C1 segment of cervical spinal cord (tissue), 14 donors: Measurements from ENCODE around the gene GANC.

Experiments
- DNase-seq, 14 donors: peaks; one replicate each; lab custom pipeline; 2025; lab: John Stamatoyannopoulos, UW

The GANC gene

DNA sequence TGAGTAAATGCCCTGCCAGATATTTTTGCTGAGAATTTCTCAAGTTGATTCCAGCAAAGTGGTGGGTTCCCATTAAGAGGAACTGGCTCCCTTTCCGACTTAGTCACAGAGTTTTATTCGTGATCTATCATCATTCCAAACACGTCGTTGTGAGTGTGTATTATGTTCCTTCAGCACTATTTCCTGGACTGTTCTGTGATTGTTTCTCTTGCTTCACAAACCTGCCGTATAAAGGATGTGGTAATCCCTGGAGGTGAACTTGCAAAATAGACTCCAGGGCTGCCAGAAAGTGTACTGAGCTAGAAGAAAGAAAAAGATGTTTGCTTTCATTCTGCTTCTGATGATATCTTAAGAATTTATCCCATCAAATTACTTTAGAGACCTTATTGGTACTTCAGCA is 71.8 kb downstream of the GANC start:
- no peak for DNase-seq

DNA sequence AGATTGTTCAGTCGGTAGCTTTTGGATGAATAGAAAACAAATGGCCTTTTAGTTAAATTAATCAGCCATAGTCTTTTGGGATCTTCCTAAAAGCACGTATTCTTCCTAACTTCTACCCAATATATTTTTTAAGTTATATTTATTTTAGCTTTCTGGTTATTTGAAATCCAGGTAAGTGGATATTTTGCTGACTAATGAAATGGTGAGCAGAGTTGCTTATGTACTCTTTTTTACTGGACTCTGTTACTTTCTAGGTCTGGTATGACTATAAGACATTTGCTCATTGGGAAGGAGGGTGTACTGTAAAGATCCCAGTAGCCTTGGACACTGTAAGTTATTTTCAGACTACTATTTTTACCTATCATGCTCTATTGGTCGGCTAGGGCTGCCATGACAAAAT is 72.5 kb downstream of the GANC start:
- no peak for DNase-seq

DNA sequence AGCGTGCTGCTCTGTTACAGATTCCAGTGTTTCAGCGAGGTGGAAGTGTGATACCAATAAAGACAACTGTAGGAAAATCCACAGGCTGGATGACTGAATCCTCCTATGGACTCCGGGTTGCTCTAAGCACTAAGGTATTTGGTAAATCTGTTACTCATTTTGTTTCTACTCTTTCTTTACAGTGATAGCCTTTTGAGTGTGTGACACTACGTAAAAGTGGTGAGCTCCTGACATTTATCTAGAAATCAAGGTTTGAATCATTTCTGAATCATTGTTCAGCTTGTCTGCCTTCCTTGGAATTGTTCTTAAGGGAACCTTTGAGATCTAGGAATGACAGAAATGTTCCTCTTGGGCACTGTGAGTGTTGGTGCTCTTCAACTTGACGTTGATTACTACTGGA is 75.1 kb downstream of the GANC start:
- DNase-seq = no peak

DNA sequence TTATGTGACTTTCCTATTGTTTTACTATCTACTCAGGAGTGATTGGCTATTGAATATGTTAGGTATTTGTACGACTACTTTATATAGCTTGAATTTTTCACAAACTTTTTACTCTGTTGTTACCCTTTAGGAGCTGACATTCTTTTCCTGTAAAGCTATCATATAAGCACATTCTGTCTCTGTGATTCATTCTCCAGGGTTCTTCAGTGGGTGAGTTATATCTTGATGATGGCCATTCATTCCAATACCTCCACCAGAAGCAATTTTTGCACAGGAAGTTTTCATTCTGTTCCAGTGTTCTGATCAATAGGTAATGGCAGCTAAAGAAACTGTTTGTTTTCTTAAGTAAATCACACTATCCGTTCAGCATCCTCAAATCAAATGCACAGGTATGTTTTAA is 76.2 kb downstream of the GANC start:
- no peak for DNase-seq

DNA sequence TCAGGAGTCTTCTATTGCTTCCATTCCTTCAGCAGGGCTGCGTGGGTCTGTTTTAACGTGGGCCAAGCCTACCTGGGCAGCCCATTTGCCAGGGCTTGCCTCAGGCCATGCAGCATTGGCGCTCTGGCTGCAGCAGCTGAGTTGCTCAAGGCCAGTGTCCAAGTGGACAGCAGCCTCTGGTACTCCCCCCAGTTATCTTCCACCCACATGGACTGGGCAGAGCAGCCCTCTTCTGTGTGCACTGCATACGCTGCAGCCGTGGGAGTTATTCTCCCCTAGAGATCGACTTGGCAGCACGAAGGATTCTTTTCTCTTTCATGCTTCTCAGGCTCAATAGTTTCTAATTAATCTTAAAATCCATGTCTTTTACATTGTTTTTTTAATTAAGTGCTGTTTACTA is 79.4 kb downstream of the GANC start:
- DNase-seq = no peak

DNA sequence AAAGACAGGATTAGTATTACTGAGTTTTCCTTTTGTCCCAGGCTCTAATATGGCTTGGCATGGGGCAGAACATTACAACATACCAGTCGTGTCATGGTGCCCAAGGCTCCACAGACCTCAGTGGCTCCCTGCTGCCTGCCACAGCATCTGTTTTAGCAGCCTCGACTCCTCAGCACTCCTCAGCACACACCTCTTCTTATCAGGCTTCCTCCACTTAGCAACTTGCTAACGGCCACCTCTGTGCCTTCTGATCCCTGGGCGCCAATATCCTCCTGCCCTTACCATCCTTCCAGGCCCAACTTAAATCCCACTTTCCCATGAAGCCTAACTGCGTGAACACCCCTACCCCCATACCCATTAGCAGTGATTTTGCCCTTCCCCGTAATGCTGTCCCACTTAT is 80.1 kb downstream of the GANC start:
- DNase-seq = no peak

DNA sequence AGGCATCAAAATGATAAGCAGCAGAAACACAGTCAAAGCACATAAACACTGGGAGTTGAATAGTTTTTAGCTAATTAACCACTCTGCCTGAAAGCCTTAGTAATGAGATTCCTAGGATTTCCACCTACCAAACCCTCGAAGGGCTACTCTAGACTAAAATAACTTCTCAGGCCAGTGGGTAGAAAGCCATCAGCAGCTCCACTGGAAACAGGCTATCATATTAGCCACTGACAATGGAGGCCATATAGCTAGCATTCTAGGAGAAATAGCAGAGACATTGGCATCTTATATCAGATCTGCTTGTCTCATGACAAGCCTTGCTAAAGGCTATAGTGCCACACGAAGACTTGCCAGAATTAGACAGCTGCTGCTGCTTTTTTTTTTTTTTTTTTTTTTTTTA is 81.8 kb downstream of the GANC start:
- no peak for DNase-seq

DNA sequence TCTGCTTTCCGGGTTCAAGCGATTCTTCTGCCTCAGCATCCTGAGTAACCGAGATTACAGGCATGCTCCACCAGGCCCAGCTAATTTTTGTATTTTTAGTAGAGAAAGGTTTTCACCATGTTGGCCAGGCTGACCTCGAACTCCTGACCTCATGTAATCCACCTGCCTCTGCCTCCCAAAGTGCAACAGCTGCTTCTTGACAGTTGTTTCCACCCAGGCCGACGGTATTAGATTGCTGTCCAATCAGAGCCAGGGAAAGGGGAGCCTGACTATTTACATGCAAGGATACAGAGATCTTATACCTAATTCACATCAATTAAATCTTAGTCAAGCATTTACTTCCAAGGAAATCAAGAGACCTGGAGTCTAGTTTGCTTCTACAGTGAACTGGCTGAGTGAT is 82.3 kb downstream of the GANC start:
- no peak for DNase-seq

DNA sequence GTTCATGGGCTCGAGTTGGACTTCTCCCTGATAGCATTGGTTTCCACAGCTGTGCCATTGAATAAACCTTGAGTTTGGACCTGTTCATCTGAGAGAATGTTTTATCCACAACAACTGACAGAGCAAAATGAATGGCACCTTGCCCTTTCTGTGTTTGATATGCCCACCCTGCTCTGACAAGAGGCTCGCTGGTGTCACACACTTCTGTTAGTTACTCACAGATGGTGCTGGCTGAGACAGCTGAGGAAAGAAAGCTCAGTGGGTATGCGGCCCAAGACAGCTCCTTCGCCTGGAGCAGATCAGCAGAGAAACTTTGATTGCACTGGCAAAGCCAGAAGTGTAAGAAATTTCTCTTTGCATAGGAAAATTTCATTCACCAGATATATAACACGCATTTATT is 83.8 kb downstream of the GANC start:
- no peak for DNase-seq

DNA sequence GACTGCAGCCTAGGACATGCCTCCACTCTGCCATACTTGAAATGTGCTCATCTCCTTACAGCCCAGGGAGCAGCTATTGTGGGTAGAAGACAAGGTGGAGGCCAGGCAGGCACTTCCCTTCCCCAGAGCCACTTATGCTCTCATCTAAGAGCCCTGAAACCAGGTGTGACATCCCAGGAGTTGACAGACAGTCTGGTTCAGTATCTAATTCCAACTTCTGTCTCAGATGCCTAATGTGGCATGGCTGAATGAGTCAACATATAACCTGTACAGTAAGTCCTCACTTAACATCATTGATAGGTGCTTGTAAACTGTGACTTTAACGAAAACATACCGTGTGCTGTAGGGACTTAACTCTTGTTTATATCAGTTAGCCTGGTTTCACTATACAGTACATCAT is 85.1 kb downstream of the GANC start:
- no peak for DNase-seq

DNA sequence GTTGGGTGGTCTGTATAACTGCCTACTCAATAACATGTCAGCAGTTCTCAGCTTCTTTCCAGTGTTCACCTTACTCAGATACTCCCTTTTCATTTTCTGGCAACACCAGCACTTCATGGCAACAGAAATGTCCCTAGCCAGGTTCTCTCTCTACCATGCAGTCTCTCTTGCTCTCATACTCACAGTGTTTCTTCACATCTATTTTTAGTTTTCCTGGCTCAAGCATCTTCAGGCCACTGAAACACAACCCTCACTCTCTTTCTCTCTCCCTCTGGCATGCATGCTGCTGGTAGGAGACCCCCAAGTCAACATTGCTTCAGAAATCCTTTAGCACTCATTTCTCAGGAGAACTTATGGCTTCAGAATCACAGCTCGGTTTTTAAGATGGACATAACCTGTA is 86.2 kb downstream of the GANC start, which contains the start of gene CAPN3:
CAPN3 (plus strand) TSS at position 253 of the 400 bp plus-strand sequence. CDS start 305 bp downstream, outside the sequence.
- DNase-seq = no peak

DNA sequence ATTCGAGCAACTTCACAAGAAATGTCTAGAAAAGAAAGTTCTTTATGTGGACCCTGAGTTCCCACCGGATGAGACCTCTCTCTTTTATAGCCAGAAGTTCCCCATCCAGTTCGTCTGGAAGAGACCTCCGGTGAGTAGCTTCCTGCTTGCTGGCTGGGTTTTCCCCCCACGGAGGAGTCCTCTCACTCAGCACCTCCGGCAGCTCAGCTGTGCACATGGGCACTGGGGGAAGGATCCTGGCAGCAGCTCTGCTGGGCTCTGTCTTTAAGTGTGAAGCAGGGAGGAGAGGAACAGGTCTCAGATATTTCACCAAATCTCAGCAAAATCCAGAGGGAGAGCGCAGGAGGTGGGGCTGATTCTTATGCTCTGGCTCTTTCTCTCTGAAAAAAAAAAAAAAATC is 87.0 kb downstream of the GANC start:
- no peak for DNase-seq

DNA sequence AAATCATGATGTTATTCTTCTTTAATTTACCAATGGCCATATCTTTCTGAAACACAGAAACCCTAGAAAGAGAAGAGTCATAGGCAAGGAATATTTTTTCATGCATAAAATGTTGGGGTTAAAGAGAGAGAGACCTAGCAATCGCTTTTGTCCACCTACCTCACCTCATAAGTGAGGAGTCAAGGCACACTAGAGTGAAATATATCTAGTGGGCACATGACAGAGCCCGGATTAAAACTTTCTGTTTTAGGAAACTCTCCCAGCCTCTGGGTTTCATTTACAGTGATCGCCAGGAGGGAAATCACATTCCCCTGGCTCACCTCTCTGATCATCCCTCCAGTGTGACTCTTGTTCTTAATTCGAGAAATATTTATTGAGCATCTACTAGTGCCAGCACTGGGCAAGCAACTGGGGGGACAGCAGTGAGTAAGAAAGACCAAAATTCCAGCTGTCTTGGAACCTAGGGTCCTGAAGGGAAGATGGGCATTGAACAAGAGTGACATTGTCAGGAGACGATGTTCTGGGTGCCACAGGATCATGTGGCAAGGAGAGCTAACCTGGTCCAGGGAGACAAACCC is 87.6 kb downstream of the GANC start:
- no peak for DNase-seq

DNA sequence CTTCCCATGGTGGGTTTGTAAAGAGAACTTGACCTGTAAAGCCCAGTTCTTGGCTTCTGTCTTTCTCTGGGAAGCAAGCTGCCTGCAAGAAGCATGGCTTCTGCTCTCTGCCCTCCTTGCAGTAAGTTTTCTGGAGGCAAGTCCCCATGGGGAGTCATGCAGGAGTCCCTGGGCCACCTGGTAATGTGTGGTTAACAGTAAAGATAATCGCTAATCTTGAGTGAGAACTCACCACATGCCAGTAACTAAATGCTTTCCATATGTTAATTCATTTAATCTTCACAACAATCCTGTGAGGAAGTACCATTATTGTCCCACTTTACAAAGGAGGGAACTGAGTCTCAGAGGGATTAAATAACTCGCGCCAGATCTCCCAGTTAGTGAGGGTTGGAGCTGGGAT is 90.5 kb downstream of the GANC start:
- DNase-seq = no peak

DNA sequence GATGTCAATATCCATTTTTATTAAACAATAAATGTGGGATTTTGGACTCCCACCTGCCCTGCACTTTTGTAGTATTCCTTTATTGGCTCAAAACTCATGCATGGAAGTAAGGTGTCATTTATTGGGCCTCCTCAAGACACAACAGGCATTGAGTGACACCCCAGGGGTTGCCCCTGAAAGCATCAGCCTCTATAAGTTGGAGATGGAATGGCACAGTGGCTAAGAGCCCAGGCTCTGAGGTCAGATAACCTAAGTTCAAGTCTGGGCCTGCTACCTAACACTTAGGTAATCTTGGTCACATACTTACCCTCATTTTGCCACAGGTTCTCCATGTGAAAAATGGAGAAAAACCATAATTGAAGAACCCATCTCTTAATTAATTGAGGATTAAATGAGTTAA is 90.9 kb downstream of the GANC start:
- DNase-seq = no peak

DNA sequence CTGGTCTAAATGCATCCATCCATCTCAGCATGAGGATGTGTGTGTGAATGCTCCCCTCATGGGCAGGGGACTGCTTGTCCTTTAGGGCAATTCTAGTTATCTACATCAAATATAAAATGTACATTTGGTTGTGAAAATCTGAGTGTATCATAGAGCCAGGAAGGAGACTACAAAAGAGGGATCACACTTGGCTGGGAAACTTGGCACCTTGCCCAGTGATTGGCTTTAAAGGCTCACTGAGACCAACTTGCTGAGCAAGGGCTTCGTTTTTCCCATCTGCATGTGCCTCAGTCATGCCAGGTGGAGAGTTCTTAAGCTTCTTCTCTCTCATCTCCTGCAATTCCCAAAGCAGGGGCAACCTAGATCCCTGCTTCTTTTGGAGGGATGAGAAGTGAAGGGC is 91.5 kb downstream of the GANC start:
- no peak for DNase-seq

DNA sequence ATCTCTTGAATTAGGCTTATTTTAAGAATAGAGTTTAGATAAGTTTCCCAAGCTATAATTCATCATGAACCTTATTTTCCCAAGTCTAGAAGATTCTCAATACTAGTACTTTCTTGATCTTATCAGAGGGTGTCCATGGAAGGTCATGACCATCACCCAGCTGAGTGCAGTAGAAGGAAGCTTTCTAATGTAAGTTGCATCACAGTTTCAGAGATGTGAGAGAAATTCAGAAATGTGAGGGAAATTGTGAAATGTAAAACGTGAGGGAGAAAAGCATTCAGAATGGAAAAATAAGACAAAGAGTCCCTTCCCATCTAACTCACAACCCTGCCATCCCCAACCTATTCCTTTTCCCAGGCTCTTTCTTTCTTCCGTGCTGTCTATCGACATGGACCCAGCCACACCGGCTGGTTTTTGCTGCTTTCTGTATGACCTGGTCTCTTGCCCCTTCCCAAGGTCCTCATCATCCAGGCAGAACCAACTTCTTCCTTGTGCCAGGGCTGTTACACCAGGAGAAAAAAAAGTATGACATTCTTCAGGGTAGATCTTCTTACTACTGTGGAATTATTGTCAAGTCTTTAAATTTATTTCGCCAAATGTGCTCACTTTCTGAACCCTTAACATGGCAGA is 93.0 kb downstream of the GANC start:
- no peak for DNase-seq

DNA sequence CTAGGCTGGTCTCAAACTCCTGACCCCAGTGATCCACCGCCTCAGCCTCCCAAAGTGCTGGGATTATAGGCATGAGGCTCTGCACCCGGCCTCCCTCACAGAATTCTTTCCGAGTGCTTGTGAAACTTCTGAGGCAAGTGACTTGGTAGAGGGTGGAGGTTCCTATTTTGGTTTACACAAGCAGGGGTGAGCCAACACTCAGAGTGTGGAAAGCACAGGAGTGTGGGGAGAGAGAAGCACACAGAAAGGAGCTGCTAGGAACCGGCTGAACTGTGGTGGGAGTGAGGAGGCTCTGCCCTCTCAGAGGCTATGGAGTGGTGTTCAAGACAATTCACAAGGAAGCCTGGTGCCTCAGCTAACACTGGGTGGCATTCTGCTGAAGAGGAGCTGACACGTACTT is 94.0 kb downstream of the GANC start:
- DNase-seq = no peak

DNA sequence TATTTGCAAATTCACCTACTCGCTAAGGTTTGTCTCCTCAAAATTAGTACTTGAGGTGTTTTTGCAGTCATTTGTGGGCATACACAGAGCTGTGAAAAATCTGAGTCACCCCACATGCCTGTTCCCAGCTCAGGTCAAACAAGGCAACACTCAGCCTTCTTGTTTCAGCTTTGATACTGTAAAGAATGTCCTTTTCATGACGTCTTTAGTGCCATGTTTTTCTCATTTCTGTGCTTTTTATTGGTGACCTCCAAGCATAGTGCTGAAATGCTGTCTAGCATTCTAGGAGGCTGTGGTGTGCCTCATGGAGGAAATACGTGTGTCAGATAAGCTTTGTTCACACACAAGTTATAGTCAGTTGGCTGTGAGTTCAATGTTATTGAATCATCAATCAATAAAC is 95.1 kb downstream of the GANC start:
- no peak for DNase-seq

DNA sequence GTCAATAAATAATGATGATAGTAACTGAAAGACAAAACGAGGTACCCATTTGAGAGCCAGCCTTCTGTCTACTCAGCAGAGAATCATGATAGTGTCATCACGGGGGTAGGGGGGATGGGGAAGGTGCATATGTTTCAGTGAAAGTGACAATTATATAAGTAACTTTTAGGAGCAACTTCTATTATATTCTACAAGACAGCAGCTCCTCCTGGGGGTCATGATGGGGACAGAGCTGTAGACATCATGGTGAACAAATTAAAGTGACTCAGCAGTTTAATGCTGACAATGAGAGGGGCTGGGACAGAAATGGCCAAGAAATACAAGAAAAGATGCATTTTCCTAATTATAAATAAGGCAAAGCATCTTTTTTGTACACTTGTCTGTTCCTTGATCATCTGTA is 98.1 kb downstream of the GANC start:
- DNase-seq = no peak

DNA sequence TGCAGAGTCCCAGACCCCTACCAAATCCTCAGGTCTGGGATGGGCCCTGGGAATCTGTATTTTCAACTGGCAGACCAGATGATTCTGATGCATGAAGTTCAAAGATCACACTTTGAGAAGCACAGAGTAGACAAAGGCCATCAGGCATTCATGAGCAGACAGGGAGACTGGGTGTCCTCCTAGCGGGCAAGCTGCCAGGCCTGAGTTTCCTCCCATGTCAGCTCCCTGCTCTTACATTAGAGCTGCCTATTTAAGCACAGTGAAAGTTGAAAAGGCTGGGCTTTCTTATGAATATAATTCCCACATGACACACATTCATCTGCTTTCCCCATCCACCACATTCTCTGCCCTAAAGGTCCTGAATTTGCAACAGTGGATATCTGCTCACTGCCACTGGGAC is 100.3 kb downstream of the GANC start:
- DNase-seq = no peak

DNA sequence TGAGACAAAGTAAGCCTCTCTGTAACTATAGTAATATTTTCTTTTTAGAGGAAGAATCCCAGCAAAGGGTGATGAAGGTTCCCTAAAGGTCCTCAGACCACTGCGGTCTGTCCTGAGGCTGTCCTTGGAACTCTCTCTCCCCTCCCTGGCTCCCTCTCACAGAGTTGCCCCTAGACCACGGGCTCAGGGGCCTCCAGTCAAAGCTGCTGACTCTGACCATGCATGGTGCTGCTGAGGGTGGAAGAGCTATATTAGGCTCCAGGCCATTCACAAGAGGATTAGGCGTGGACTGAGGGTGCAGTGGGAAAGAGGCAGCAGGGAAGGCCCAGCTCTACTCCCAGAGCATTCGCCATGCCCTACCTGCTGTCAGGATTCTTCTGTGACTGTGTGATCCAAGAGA is 100.9 kb downstream of the GANC start:
- DNase-seq = no peak

DNA sequence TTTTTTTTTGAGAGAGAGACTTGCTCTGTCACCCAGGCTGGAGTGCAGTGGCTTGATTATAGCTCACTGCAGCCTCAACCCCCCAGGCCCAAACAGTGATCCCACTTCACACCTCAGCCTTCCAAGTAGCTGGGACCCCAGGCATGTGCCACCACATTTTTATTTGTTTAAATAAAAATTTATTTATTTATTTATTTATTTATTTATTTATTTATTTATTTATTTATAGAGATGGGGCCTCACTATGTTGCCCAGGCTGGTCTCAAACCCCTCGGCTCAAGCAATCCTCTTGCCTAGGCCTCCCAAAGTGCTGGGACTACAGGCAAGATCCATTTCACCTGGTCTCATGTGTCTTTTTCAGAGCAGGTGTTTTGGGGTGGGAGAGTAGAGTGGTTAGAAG is 101.8 kb downstream of the GANC start:
- no peak for DNase-seq

DNA sequence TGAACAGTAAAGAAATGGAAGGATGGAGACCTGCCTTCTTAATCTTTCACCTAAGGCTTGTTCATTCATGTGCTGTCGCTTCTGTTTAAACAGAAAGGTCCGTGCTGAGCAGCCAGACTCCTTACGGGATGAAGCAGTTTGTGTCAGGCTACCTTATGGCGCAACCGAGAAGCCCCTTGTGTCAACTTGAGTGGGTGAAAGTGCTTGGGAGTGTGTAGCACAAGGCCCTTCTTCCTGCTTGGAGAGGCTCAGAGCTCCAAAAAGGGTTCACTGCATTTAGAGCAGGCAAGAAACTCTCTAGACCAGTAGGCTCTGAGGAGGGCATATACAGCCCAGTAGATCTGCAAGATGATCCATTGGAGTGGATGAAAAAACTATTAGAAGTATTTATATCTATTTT is 102.3 kb downstream of the GANC start:
- no peak for DNase-seq
